ENCODE data around the gene SIX3.

Gene SIX3

GRCh38 chr2:44941551-44942234 is at the start of gene SIX3:
TSS of gene SIX3 (plus strand) at chr2:44941702. CDS start at chr2:44942105, 403 bp downstream.
- DNase-seq (ENCODE audit: low read depth), result no peak

- no peak for DNase-seq (ENCODE audit: low read depth)
Measured at GRCh38 chr2:44894058-44894457, 47.4 kb upstream of the SIX3 start.

GRCh38 chr2:44895061-44895460 is 46.4 kb upstream of the SIX3 start:
- DNase-seq (ENCODE audit: low read depth), result no peak

- no peak for DNase-seq (ENCODE audit: low read depth)
Measured at GRCh38 chr2:44897406-44897805, 44.1 kb upstream of the SIX3 start.

GRCh38 chr2:44902217-44903137 is 39.0 kb upstream of the SIX3 start:
- no peak for DNase-seq (ENCODE audit: low read depth)

GRCh38 chr2:44904578-44904977 is 36.9 kb upstream of the SIX3 start:
- no peak for DNase-seq (ENCODE audit: low read depth)

GRCh38 chr2:44906972-44907371 is 34.5 kb upstream of the SIX3 start:
- DNase-seq (ENCODE audit: low read depth), result no peak

- DNase-seq (ENCODE audit: low read depth), result no peak
Measured at GRCh38 chr2:44909831-44910230, 31.7 kb upstream of the SIX3 start.

- no peak for DNase-seq (ENCODE audit: low read depth)
Measured at GRCh38 chr2:44912660-44913059, 28.8 kb upstream of the SIX3 start.

- no peak for DNase-seq (ENCODE audit: low read depth)
Measured at GRCh38 chr2:44916291-44916690, 25.2 kb upstream of the SIX3 start.

GRCh38 chr2:44918095-44918775 is 23.3 kb upstream of the SIX3 start:
- DNase-seq (ENCODE audit: low read depth), result no peak

- no peak for DNase-seq (ENCODE audit: low read depth)
Measured at GRCh38 chr2:44920751-44921150, 20.8 kb upstream of the SIX3 start.

- DNase-seq (ENCODE audit: low read depth), result no peak
Measured at GRCh38 chr2:44922776-44923175, 18.7 kb upstream of the SIX3 start.

- DNase-seq (ENCODE audit: low read depth), result no peak
Measured at GRCh38 chr2:44925561-44926136, 15.9 kb upstream of the SIX3 start.

GRCh38 chr2:44926957-44927356 is 14.5 kb upstream of the SIX3 start:
- DNase-seq (ENCODE audit: low read depth), result no peak

- DNase-seq (ENCODE audit: low read depth), result no peak
Measured at GRCh38 chr2:44927985-44928482, 13.5 kb upstream of the SIX3 start.

GRCh38 chr2:44928483-44929158 is 12.9 kb upstream of the SIX3 start:
- no peak for DNase-seq (ENCODE audit: low read depth)

GRCh38 chr2:44929159-44929734 is 12.3 kb upstream of the SIX3 start:
- DNase-seq (ENCODE audit: low read depth), result no peak

- DNase-seq (ENCODE audit: low read depth), result no peak
Measured at GRCh38 chr2:44929735-44930273, 11.7 kb upstream of the SIX3 start.

- no peak for DNase-seq (ENCODE audit: low read depth)
Measured at GRCh38 chr2:44930274-44931197, 11.0 kb upstream of the SIX3 start.
